CD4-positive, CD25-positive, alpha-beta regulatory T cell (primary cell): Measurements from ENCODE around the gene SPEG. TPM values are rescaled to one million over a fixed set of nuclear protein-coding genes. Genes with fewer than 3 reads are reported as not detected.
A peak's percentile ranks its signal among the peaks of the same experiment; 100 is the strongest.

Experiments
- ATAC-seq, 2 donors: fragments of 150-1000 bp; cut with Tn5 transposase; one replicate each; pipeline ENCODE4 v1.10.0; 2021; ENCODE audit warnings: low read depth in 2 of 2, moderate number of reproducible peaks in 2 of 2, moderate library complexity in 1 of 2
- DNase-seq, 3 donors: peaks; one replicate each; pipeline versions ENCODE4 v3.0.0 to v3.0.0-alpha.2; 2012 to 2022; ENCODE audit warnings: mixed read lengths in 1 of 3
- H3K27ac ChIP-seq: one replicate; pipeline ENCODE4 v1.7.0; 2013; ENCODE audit warnings: mild to moderate bottlenecking, low read length; ENCODE audit not compliant: insufficient read depth, poor library complexity, severe bottlenecking
- H3K27me3 ChIP-seq: one replicate; pipeline ENCODE4 v1.7.0; 2013; ENCODE audit warnings: low read length; ENCODE audit not compliant: control insufficient read depth, insufficient read depth
- H3K36me3 ChIP-seq: one replicate; pipeline ENCODE4 v1.7.0; 2013; ENCODE audit warnings: mild to moderate bottlenecking, low read length, moderate library complexity; ENCODE audit not compliant: control insufficient read depth, insufficient read depth
- H3K4me1 ChIP-seq: 2 replicates; pipeline ENCODE4 v1.7.0; 2013; ENCODE audit warnings: mild to moderate bottlenecking, low read length; ENCODE audit not compliant: insufficient read depth, control insufficient read depth, poor library complexity, severe bottlenecking
- H3K4me3 ChIP-seq: one replicate; pipeline ENCODE4 v1.7.0; 2013; ENCODE audit warnings: low read depth, mild to moderate bottlenecking, low read length, moderate library complexity
- H3K9me3 ChIP-seq, 2 experiments: 1 replicate in 1 of 2; 2 replicates in 1 of 2; pipeline ENCODE4 v1.7.0; 2013; ENCODE audit warnings: low read length in 2 of 2, mild to moderate bottlenecking in 1 of 2, moderate library complexity in 1 of 2; ENCODE audit not compliant: control insufficient read depth in 2 of 2
- H3K27ac Mint-ChIP-seq, 3 donors: one replicate each; pipeline ENCODE4 v1.8.0; 2020 to 2022; ENCODE audit warnings: mild to moderate bottlenecking in 3 of 3, mixed read lengths in 3 of 3, moderate library complexity in 2 of 3
- H3K27me3 Mint-ChIP-seq: one replicate; pipeline ENCODE4 v1.8.0; 2022; ENCODE audit warnings: mild to moderate bottlenecking, mixed read lengths
- H3K36me3 Mint-ChIP-seq: one replicate; pipeline ENCODE4 v1.8.0; 2020; ENCODE audit warnings: mixed read lengths
- H3K4me1 Mint-ChIP-seq, 4 donors: one replicate each; pipeline ENCODE4 v1.8.0; 2020 to 2022; ENCODE audit warnings: mixed read lengths in 4 of 4, mild to moderate bottlenecking in 1 of 4
- H3K4me3 Mint-ChIP-seq, 4 donors: one replicate each; pipeline ENCODE4 v1.8.0; 2020 to 2022; ENCODE audit warnings: mild to moderate bottlenecking in 4 of 4, mixed read lengths in 4 of 4, moderate library complexity in 3 of 4
- H3K9me3 Mint-ChIP-seq, 7 donors: one replicate each; pipeline ENCODE4 v1.8.0; 2020 to 2022; ENCODE audit warnings: mixed read lengths in 7 of 7, mild to moderate bottlenecking in 3 of 7, moderate library complexity in 2 of 7
- polyA plus RNA-seq, 4 donors: library from polyadenylated mRNA; unstranded; fragments of 300-500 nt; fragmentation: Illumina TruSeq; gene quantifications; one replicate each; pipeline ENCODE4 v1.2.3, GENCODE V29; 2021
- total RNA-seq: library from RNA; stranded (reverse); gene quantifications from one replicate; pipeline ENCODE4 v1.2.3, GENCODE V29; 2022

SPEG gene
- total and polyA plus RNA-seq, 5 donors from 2014 or later = 0.20 to 4.1 TPM; not detected in 3

DNA sequence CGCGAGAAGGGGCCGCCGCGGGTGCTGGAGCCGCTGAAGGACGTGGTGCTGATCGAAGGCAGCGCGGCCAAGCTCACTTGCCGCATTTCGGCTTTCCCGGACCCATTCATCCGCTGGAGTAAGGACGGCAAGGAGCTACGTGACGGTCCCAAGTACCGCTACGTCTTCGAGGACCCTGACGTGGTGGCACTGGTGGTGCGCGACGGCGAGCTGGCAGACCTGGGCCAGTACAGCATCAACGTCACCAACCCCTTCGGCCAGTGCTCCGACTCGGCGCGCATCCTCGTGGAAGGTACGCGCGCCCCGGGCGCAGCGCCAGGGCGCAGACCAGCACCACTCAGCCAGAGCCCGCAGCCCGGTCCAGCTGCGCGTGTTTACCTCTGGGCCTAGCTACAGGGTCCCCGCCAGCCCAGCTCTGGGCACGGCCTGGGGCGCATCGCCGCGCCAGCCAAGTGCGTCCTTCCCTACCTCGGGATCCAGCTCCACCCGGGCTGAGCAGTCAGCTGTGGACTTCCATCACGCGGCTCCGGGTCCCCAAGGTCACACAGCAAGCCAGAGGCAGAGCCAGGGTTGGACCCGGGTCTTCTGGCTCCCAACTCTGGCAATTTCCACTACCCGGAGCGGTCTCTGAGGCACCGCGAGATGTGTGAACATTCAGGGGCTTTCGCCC, 62.3 kb downstream of the SPEG start:
- Histone ChIP-seq H3K4me1 (peaks cover 36% of the 10 kb centered on the region), H3K9me3 (no peaks in the 10 kb centered on the region), H3K27me3 (peaks cover 17% of the 10 kb centered on the region), H3K27ac (no peak overlapping the region), H3K4me3 (no peak overlapping the region), H3K36me3 (no peaks in the 10 kb centered on the region)
- Mint-ChIP-seq H3K4me3 (peak overlapping the region; percentile 80 to 94 (median 86)), H3K9me3 (peaks cover 0 to 1% (median 0%) of the 10 kb centered on the region in 7 donors), H3K36me3 (peaks cover 8% of the 10 kb centered on the region), H3K27me3 (peaks cover 53% of the 10 kb centered on the region), H3K4me1 (peaks cover 0 to 45% (median 21%) of the 10 kb centered on the region in 4 donors), H3K27ac (no peak overlapping the region)
- DNase-seq (peak in 2 of 3 donors; percentile 17 to 24), ATAC-seq (no peak)

DNA sequence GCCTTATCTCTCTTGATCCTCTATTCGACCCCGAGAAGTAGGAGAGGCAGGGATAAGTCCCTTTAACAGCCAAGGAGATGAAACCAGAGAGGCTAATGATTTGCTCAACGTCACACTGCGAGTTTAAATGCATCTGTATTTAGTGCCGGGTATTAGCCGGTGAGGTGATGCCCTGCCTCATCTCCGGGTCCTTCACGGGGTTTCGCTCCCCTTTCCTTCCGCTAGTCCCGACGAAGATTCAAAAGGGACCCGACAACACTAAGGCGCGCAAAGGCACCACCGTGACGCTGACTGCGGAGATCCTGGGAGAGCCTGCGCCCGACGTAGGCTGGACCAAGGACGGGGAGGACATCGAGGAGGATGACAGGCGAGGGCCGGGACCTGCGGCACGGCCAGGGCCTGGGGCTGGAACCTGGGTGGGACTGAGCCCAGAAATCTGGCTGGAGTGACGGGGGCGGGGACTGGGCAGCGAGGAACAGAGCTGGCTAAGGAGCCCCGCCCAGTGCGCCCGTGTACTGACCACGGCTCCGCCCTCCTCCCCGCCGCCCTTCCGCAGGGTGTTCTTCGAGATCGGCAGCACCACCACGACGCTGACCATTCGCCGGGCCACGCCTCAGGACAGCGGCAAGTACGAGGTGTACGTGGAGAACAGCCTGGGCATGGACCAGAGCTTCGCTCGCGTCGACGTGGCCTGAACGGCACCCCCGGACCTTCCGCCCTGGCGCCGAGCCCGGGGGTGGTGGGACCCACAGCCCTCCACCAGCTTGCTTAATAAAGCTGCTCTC, 63.0 kb downstream of the SPEG start:
- Histone ChIP-seq H3K4me1 (peaks cover 36% of the 10 kb centered on the region), H3K27ac (no peak overlapping the region), H3K36me3 (no peaks in the 10 kb centered on the region), H3K4me3 (peak overlapping the region; percentile 84), H3K27me3 (peaks cover 17% of the 10 kb centered on the region), H3K9me3 (no peaks in the 10 kb centered on the region)
- Mint-ChIP-seq H3K4me3 (peak overlapping the region; percentile 92 to 98 (median 94)), H3K27ac (peak overlapping the region in 1 of 3 donors; percentile 84), H3K9me3 (peaks cover 0 to 1% (median 0%) of the 10 kb centered on the region in 7 donors), H3K27me3 (peaks cover 51% of the 10 kb centered on the region), H3K4me1 (peaks cover 0 to 45% (median 21%) of the 10 kb centered on the region in 4 donors), H3K36me3 (peaks cover 8% of the 10 kb centered on the region)
- ATAC-seq (no peak), DNase-seq (peak; percentile 12 to 41 (median 36))

DNA sequence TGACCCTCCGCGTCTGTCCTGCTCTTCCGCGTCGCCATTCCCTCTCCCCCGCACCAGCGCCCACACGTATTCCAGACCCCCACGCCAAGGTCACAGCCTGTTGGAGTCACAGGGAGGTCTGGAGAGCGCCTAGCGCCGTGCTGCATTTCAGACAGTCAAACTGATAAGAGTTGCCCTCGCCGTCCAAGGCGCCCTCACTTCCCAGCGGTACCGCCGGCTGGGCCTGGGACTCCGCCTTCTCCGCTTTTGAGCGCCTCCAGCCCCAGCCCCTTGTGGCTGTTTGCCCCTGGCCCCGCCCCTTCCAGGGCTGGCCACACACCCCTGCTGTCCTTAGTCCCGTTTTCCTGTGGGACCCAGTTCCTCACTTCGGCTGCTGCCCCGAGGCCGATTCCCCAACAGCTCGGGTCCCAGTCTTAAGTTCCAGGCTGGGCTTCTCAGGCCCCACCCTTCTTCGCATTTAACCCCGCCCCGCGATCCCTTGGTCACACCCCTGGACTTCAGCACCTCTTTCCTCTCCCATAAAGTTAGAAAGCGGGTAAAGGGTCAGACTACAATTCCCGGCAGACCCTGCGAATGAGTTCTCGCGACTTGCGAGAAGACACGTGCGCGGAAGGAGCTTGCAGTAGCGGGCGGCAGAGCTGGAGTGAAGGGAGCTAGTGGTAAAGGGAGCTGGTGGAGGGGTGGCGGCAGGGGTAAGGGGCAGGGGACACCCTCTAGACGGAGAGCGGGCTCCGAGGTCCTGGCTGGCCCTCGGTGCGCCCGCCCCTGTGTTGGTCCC, 63.8 kb downstream of the SPEG start, which contains the start of gene GMPPA:
GMPPA (plus strand) TSS at position 612 of the 778 bp plus-strand sequence. CDS start 1,085 bp downstream, outside the sequence.
- ATAC-seq = peak; percentile 94 to 96

DNA sequence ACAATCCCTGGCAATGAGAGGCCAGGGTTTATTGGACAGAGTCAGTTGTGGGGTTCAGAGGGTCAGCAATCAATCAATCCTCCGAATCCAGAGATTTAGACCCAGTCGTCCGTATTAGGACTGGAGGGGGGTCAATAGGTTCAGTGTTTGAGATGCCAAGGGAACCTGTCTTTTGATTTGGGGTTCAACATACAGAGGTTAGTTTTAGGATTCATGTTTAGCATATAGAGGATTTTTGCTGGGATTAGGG, 64.3 kb downstream of the SPEG start:
- H3K36me3 ChIP-seq = peaks cover 2% of the 10 kb centered on the region
- peak overlapping the region; percentile 92 to 98 (median 94) for H3K4me3 Mint-ChIP-seq
- H3K27me3 Mint-ChIP-seq = peaks cover 45% of the 10 kb centered on the region
- peak overlapping the region; percentile 66 for H3K27ac ChIP-seq
- H3K9me3 ChIP-seq = no peaks in the 10 kb centered on the region
- peaks cover 14% of the 10 kb centered on the region for H3K27me3 ChIP-seq
- H3K27ac Mint-ChIP-seq = peak overlapping the region; percentile 84 to 96 (median 92)
- peaks cover 36% of the 10 kb centered on the region for H3K4me1 ChIP-seq
- ATAC-seq (no peak), DNase-seq (peak in 1 of 3 donors; percentile 24)
- peaks cover 0 to 45% (median 21%) of the 10 kb centered on the region in 4 donors for H3K4me1 Mint-ChIP-seq
- H3K9me3 Mint-ChIP-seq = peaks cover 0 to 1% (median 0%) of the 10 kb centered on the region in 7 donors
- H3K4me3 ChIP-seq = peak overlapping the region; percentile 84
- peaks cover 15% of the 10 kb centered on the region for H3K36me3 Mint-ChIP-seq

More for the DNA sequence above, 63.8 kb downstream of the SPEG start, which contains the start of gene GMPPA:
- peak; percentile 87 to 98 (median 91) for DNase-seq
- no peaks in the 10 kb centered on the region for H3K9me3 ChIP-seq
- peak within 1 kb of the TSS; percentile 66 for H3K27ac ChIP-seq
- peak within 1 kb of the TSS; percentile 84 to 96 (median 92) for H3K27ac Mint-ChIP-seq
- H3K36me3 ChIP-seq = no peaks in the 10 kb centered on the region
- peak within 1 kb of the TSS; percentile 92 to 98 (median 94) for H3K4me3 Mint-ChIP-seq
- H3K27me3 ChIP-seq = peaks cover 16% of the 10 kb centered on the region
- peaks cover 0 to 45% (median 21%) of the 10 kb centered on the region in 4 donors for H3K4me1 Mint-ChIP-seq
- H3K4me3 ChIP-seq = peak within 1 kb of the TSS; percentile 84
- peaks cover 36% of the 10 kb centered on the region for H3K4me1 ChIP-seq
- peaks cover 0 to 1% (median 0%) of the 10 kb centered on the region in 7 donors for H3K9me3 Mint-ChIP-seq
- peaks cover 48% of the 10 kb centered on the region for H3K27me3 Mint-ChIP-seq
- peaks cover 10% of the 10 kb centered on the region for H3K36me3 Mint-ChIP-seq

DNA sequence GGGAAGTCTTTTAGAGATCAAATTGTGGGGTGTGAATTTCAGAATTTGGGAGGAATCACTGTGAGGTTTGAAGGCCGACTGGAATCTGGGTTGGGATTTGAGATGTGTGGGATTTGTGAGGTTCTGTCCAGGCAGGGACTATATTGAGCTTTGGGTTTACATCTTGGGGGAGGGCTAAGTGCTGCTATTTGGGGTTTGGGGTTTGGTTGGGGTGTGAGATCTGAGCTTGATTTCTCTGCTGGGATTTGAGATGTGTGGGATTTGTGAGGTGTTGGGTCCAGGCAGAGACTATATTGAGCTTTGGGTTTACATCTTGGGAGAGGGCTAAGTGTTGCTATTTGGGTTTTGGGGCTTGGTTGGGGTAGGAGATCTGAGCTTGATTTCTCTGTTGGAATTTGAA, 64.9 kb downstream of the SPEG start:
- no peaks in the 10 kb centered on the region for H3K9me3 ChIP-seq
- H3K27me3 Mint-ChIP-seq = peaks cover 39% of the 10 kb centered on the region
- H3K4me1 ChIP-seq = peaks cover 36% of the 10 kb centered on the region
- ATAC-seq (no peak), DNase-seq (no peak)
- H3K4me1 Mint-ChIP-seq = peaks cover 0 to 47% (median 21%) of the 10 kb centered on the region in 4 donors
- H3K36me3 Mint-ChIP-seq = peaks cover 21% of the 10 kb centered on the region
- H3K4me3 Mint-ChIP-seq = peak overlapping the region; percentile 92 to 98 (median 94)
- peak overlapping the region; percentile 84 to 96 (median 92) for H3K27ac Mint-ChIP-seq
- peaks cover 14% of the 10 kb centered on the region for H3K27me3 ChIP-seq
- H3K9me3 Mint-ChIP-seq = peaks cover 0 to 1% (median 0%) of the 10 kb centered on the region in 7 donors
- no peak overlapping the region for H3K27ac ChIP-seq
- H3K4me3 ChIP-seq = peak overlapping the region; percentile 84
- H3K36me3 ChIP-seq = peaks cover 8% of the 10 kb centered on the region

DNA sequence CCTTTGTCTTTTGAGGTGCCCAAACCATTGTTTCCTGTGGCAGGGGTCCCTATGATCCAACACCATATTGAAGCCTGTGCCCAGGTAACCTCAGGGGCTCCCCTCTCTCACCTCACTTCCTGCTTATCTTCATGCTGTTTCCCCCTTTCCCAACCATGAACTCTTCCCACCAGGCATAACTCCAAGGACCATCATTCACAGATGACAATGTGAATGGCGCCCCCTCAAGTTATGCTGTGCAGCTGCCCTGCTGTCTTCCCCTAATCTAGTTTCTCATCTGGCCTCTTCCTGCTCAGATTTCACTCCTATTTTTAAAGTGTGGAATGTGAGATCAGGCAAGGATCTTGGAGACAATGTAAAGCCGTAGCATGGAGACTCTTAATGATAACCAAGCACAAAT, 65.5 kb downstream of the SPEG start:
- peaks cover 24% of the 10 kb centered on the region for H3K36me3 Mint-ChIP-seq
- peaks cover 0 to 1% (median 0%) of the 10 kb centered on the region in 7 donors for H3K9me3 Mint-ChIP-seq
- Histone ChIP-seq H3K27me3 (peaks cover 9% of the 10 kb centered on the region), H3K4me1 (peaks cover 36% of the 10 kb centered on the region), H3K27ac (no peak overlapping the region), H3K9me3 (no peaks in the 10 kb centered on the region), H3K4me3 (no peak overlapping the region), H3K36me3 (peaks cover 11% of the 10 kb centered on the region)
- ATAC-seq (no peak), DNase-seq (no peak)
- H3K4me1 Mint-ChIP-seq = peaks cover 0 to 47% (median 21%) of the 10 kb centered on the region in 4 donors
- peak overlapping the region; percentile 56 to 93 (median 82) for H3K4me3 Mint-ChIP-seq
- peak overlapping the region in 2 of 3 donors; percentile 49 to 84 for H3K27ac Mint-ChIP-seq
- H3K27me3 Mint-ChIP-seq = peaks cover 34% of the 10 kb centered on the region

DNA sequence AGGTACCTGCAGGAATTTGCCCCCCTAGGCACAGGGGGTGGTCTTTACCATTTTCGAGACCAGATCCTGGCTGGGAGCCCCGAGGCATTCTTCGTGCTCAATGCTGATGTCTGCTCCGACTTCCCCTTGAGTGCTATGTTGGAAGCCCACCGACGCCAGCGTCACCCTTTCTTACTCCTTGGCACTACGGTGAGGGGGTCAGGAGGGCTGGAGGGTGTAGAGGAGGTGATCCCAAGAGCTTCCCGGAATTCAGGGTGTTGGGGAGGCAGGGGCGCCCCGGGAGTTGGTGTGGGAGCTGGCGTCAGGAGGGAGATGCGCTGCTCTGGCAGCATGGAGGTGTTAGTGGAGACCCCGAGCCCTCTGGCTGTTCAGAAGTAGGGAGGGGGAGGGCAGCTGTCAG, 67.2 kb downstream of the SPEG start:
- DNase-seq (no peak), ATAC-seq (no peak)
- Histone ChIP-seq H3K27ac (no peak overlapping the region), H3K27me3 (peaks cover 2% of the 10 kb centered on the region), H3K36me3 (peaks cover 18% of the 10 kb centered on the region), H3K4me3 (no peak overlapping the region), H3K9me3 (no peaks in the 10 kb centered on the region), H3K4me1 (peaks cover 26% of the 10 kb centered on the region)
- Mint-ChIP-seq H3K4me1 (peaks cover 0 to 35% (median 21%) of the 10 kb centered on the region in 4 donors), H3K27me3 (peaks cover 18% of the 10 kb centered on the region), H3K4me3 (peak overlapping the region in 1 of 4 donors; percentile 69), H3K36me3 (peaks cover 29% of the 10 kb centered on the region), H3K27ac (no peak overlapping the region), H3K9me3 (peaks cover 0 to 1% (median 0%) of the 10 kb centered on the region in 7 donors)
